Right lobe of liver (tissue), 6 donors: ENCODE measurements around the gene MOBP. TPM values are rescaled to one million over a fixed set of nuclear protein-coding genes. Genes with fewer than 3 reads are reported as not detected.

ENCODE experiments used
- ATAC-seq, 4 donors: fragments of 200-7000 bp; cut with Tn5 transposase; one replicate each; pipeline ENCODE4 v1.9.1; 2020; ENCODE audit warnings: mild to moderate bottlenecking in 4 of 4, moderate library complexity in 4 of 4
- DNase-seq, 3 donors: peaks; one replicate each; pipeline ENCODE4 v3.0.0-alpha.2; 2020
- H3K27ac ChIP-seq, 3 donors: fragments of 200-600 bp; one replicate each; pipeline ENCODE4 v1.8.0; 2022
- H3K27me3 ChIP-seq, 2 donors: fragments of 200-600 bp; one replicate each; pipeline ENCODE4 v1.8.0; 2022
- H3K36me3 ChIP-seq, 4 donors: fragments of 200-600 bp; sonication (generic) in 1 of 4; one replicate each; pipeline versions ENCODE4 v1.5.1 to v1.8.0; 2017 to 2022; ENCODE audit warnings: control low read depth in 1 of 4
- H3K4me1 ChIP-seq, 4 donors: fragments of 200-600 bp; sonication (generic) in 1 of 4; one replicate each; pipeline versions ENCODE4 v1.5.1 to v1.8.0; 2017 to 2022; ENCODE audit warnings: control low read depth in 1 of 4
- H3K4me3 ChIP-seq, 3 donors: fragments of 200-600 bp; one replicate each; pipeline ENCODE4 v1.8.0; 2022
- H3K9me3 ChIP-seq, 4 donors: fragments of 200-600 bp; sonication (generic) in 1 of 4; one replicate each; pipeline versions ENCODE4 v1.5.1 to v1.8.0; 2017 to 2022; ENCODE audit warnings: control low read depth in 1 of 4
- POLR2A ChIP-seq: fragments of 450-650 bp; IDR thresholded peaks from one replicate; pipeline ENCODE4 v1.6.1; 2017; ENCODE audit warnings: antibody characterized with exemption, mild to moderate bottlenecking
- WGBS: methylation state at CpG from one replicate; pipeline ENCODE4 v1.1.6; 2018; ENCODE audit warnings: low coverage, low lambda C conversion rate; ENCODE audit not compliant: insufficient coverage; ENCODE audit errors: missing lambda C conversion rate; 5-methylcytosine and 5-hydroxymethylcytosine counted together
- intact Hi-C, 2 donors: fragments of 100-400 bp; cut with DNase I; formaldehyde crosslinking; loops; one replicate each; pipeline versions ENCODE4 v1.11.2 to v1.14.1; 2022
- total RNA-seq, 6 experiments: library from RNA; depleted of rRNA in 2 of 6; stranded (reverse); fragments of >200 nt in 2 of 6; fragmentation: NEBNext Ultra II Directional in 3 of 6; extraction: Animal tissue kit (Norgen Biotek cat#: 25700) in 3 of 6; gene quantifications; one replicate each; pipeline versions ENCODE4 v1.1.0 to v1.2.4, GENCODE V29; 2016 to 2023
- TF ChIP-seq, protein P1 (sequence below), 4 donors: fragments of 200-600 bp in 3 of 4; fragments of 450-650 bp in 1 of 4; IDR thresholded peaks; one replicate each; pipeline versions ENCODE4 v1.5.1 to v1.8.0; 2016 to 2022; ENCODE audit warnings: antibody characterized with exemption in 4 of 4, mild to moderate bottlenecking in 2 of 4
- donor health status: DM: no; HTN: yes; CAD: no.
- donor health status: DM: no; HTN: no; CAD: no.
- donor health status: DM: no; HTN: no; CAD: no.
- donor health status: DM: no; HTN: yes; CAD: no.
- donor health status: DM: no; HTN: yes; CAD: no.

Gene MOBP
- total RNA-seq, 6 experiments from 2014 or later = not detected

DNA sequence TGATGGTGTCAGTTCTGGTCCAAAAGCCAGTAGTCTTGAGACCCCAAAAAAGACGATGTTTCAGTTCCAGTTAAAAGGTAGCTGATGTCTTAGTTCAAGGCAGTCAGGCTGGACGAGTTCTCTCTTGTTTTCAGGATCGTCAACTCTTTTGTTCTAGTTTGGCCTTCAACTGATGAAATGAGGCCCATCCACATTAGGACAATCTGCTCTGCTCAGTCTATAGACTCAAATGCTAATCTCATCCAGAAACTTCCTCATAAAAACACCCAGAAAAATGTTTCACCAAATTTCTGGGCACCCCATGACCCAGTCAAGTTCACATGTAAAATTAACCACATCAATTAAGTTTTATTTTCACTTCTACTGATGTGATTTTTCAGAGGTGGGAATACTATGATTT, 74.0 kb downstream of the MOBP start:
- WGBS = 65% methylated on average over 3 of the region's 3 CpGs
- intact Hi-C loops = no loop called here

DNA sequence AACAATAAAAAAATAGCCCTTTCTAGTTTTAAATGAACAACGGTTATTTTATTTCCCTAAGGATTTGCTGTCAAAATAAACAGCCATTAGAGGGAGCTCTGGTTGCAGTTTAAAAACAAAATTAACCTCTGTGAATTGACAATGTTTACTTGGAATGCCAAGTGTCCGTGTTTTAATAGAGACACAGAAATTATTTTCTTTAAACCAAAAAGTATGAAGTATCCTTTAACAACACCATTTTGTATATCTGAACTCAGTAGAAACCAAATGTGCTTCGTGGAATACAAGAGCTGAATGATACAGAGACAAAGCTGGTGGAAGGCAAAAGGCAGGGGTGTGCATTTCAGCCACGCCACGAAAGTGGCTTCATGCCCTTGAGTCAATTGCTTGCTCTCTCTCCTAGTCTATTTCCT, 74.4 kb downstream of the MOBP start:
- Histone ChIP-seq H3K4me3 (peak overlapping the region in 1 of 3 donors; percentile 25), H3K9me3 (no peaks in the 10 kb centered on the region), H3K27ac (no peak overlapping the region), H3K27me3 (no peaks in the 10 kb centered on the region), H3K36me3 (no peaks in the 10 kb centered on the region), H3K4me1 (no peaks in the 10 kb centered on the region)
- intact Hi-C loops = no loop called here
- no peak for DNase-seq
- TF ChIP-seq, protein P1, sequence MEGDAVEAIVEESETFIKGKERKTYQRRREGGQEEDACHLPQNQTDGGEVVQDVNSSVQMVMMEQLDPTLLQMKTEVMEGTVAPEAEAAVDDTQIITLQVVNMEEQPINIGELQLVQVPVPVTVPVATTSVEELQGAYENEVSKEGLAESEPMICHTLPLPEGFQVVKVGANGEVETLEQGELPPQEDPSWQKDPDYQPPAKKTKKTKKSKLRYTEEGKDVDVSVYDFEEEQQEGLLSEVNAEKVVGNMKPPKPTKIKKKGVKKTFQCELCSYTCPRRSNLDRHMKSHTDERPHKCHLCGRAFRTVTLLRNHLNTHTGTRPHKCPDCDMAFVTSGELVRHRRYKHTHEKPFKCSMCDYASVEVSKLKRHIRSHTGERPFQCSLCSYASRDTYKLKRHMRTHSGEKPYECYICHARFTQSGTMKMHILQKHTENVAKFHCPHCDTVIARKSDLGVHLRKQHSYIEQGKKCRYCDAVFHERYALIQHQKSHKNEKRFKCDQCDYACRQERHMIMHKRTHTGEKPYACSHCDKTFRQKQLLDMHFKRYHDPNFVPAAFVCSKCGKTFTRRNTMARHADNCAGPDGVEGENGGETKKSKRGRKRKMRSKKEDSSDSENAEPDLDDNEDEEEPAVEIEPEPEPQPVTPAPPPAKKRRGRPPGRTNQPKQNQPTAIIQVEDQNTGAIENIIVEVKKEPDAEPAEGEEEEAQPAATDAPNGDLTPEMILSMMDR (IDR thresholded peaks at IDR 0.05) = peak; percentile 25 to 65 (median 61)
- TF ChIP-seq POLR2A = no peak
- ATAC-seq = peak; percentile 58 to 64 (median 60)
- 8% methylated on average over 5 of the region's 5 CpGs for WGBS

More for the DNA sequence above, 74.0 kb downstream of the MOBP start:
- Histone ChIP-seq H3K4me1 (no peaks in the 10 kb centered on the region), H3K9me3 (no peaks in the 10 kb centered on the region), H3K27ac (no peak overlapping the region), H3K4me3 (no peak overlapping the region), H3K36me3 (no peaks in the 10 kb centered on the region), H3K27me3 (no peaks in the 10 kb centered on the region)
- TF ChIP-seq, protein P1 (IDR thresholded peaks at IDR 0.05) = no peak
- TF ChIP-seq POLR2A = no peak
- ATAC-seq (no peak), DNase-seq (no peak)

DNA sequence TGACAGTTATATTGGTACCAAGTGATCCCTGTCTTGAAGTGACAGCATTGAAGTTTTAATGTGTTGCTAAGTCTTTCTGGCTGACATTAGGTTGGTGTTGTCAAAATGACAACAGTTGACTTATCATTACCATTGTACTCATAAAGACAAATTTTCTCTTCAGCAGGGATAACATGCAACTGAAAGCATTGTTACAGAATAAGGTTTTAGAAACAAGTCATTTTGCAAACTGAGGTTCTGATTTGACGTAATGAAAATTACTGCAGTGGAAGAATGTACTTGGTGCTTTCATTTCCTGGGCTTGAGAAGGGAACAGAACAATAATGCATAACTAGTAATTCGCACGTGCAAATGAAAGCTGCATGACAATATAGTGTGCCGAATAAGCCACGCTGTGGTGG, 75.1 kb downstream of the MOBP start:
- no peak for DNase-seq
- 78% methylated on average over 5 of the region's 5 CpGs for WGBS
- TF ChIP-seq POLR2A = no peak
- TF ChIP-seq, protein P1 (IDR thresholded peaks at IDR 0.05) = no peak
- Histone ChIP-seq H3K4me3 (no peak overlapping the region), H3K9me3 (no peaks in the 10 kb centered on the region), H3K36me3 (no peaks in the 10 kb centered on the region), H3K27me3 (no peaks in the 10 kb centered on the region), H3K27ac (no peak overlapping the region), H3K4me1 (no peaks in the 10 kb centered on the region)
- ATAC-seq = no peak
- intact Hi-C loops = no loop called here

DNA sequence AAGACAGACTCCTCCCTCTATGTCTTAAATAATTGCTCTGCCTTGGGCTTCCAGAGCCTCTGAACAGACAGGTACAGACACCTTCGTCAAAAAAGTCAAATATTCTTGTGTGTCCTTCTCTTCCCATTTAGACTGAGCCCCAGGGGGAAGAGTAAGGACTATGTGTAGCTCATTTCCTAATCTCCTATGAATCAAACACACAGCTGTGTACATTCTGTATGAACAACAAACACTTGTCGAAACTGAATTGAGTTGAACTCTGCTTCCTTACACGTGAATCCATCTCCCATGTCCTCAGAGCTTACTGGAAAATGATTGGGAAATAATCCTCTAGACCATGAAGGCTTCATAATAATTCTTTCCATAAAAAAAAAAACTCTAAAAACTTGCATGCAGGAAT, 80.8 kb downstream of the MOBP start:
- Histone ChIP-seq H3K9me3 (no peaks in the 10 kb centered on the region), H3K36me3 (no peaks in the 10 kb centered on the region), H3K4me1 (peaks cover 0 to 5% (median 0%) of the 10 kb centered on the region in 4 donors), H3K27me3 (no peaks in the 10 kb centered on the region), H3K27ac (no peak overlapping the region), H3K4me3 (no peak overlapping the region)
- no peak for DNase-seq
- WGBS = 30% methylated on average over 3 of the region's 3 CpGs
- intact Hi-C loops = no loop called here
- TF ChIP-seq, protein P1 (IDR thresholded peaks at IDR 0.05) = no peak
- no peak for TF ChIP-seq POLR2A
- ATAC-seq = peak in 3 of 4 donors; percentile 39 to 78 (median 40)
